Activated T-helper 1 cell treated with anti-CD3 and anti-CD28 coated beads, Interleukin-12 subunit alpha, Interleukin-12 subunit beta, Interleukin-2, Interleukin-4 antibody, amounts not matched to agents 30 ng/mL and 10 ng/mL and 1 ng/mL, durations not matched to agents 14 hours and 24 hours and 36 hours (primary cell): ENCODE data around the gene TPPP. TPM values are rescaled to one million over a fixed set of nuclear protein-coding genes. Genes with fewer than 3 reads are reported as not detected.

ENCODE experiments used
- DNase-seq: peaks from one replicate; pipeline ENCODE4 v3.0.0; 2021; ENCODE audit warnings: low spot score
- H3K27ac Mint-ChIP-seq: one replicate; pipeline ENCODE4 v1.8.0; 2021; ENCODE audit warnings: mild to moderate bottlenecking, mixed read lengths
- H3K27me3 Mint-ChIP-seq: one replicate; pipeline ENCODE4 v1.8.0; 2022; ENCODE audit warnings: mild to moderate bottlenecking, moderate library complexity, mixed read lengths; ENCODE audit not compliant: insufficient read depth
- H3K36me3 Mint-ChIP-seq: one replicate; pipeline ENCODE4 v1.8.0; 2021; ENCODE audit warnings: low read depth, mixed read lengths
- H3K4me1 Mint-ChIP-seq: one replicate; pipeline ENCODE4 v1.8.0; 2021; ENCODE audit warnings: low read depth, mixed read lengths
- H3K4me3 Mint-ChIP-seq: one replicate; pipeline ENCODE4 v1.8.0; 2021; ENCODE audit warnings: mild to moderate bottlenecking, moderate library complexity, mixed read lengths
- H3K9me3 Mint-ChIP-seq: one replicate; pipeline ENCODE4 v1.8.0; 2021; ENCODE audit warnings: mixed read lengths
- intact Hi-C: fragments of 100-400 bp; cut with micrococcal nuclease; formaldehyde crosslinking; loops from one replicate; pipeline ENCODE4 v1.15.1; 2024
- total RNA-seq: library from RNA; stranded (reverse); gene quantifications from 2 replicates; pipeline ENCODE4 v1.2.3, GENCODE V29; 2022

Gene TPPP
- total RNA-seq, 1 donor from 2014 or later, result not detected

GRCh38 chr5:651296-652022 lies 41.7 kb downstream of the TPPP start:
- DNase-seq, result no peak
- Mint-ChIP-seq H3K36me3 (peaks cover 10% of the 10 kb centered on the region), H3K27me3 (no peaks in the 10 kb centered on the region), H3K4me1 (no peaks in the 10 kb centered on the region), H3K4me3 (no peak overlapping the region), H3K27ac (no peak overlapping the region), H3K9me3 (no peaks in the 10 kb centered on the region)
- intact Hi-C loops, result loop anchor here (10.0 kb wide), 1 partner anchor 883 kb away; no protein-coding TSS in a partner anchor

GRCh38 chr5:647727-648126 lies 45.4 kb downstream of the TPPP start:
- DNase-seq, result no peak
- H3K4me1 Mint-ChIP-seq, result no peaks in the 10 kb centered on the region
- H3K36me3 Mint-ChIP-seq, result peaks cover 25% of the 10 kb centered on the region
- H3K4me3 Mint-ChIP-seq, result no peak overlapping the region
- no peaks in the 10 kb centered on the region for H3K27me3 Mint-ChIP-seq
- no peaks in the 10 kb centered on the region for H3K9me3 Mint-ChIP-seq
- no peak overlapping the region for H3K27ac Mint-ChIP-seq
- intact Hi-C loops, result no loop called here

GRCh38 chr5:647311-647710 lies 45.8 kb downstream of the TPPP start:
- H3K4me1 Mint-ChIP-seq, result no peaks in the 10 kb centered on the region
- no peaks in the 10 kb centered on the region for H3K27me3 Mint-ChIP-seq
- no peaks in the 10 kb centered on the region for H3K9me3 Mint-ChIP-seq
- no peak overlapping the region for H3K27ac Mint-ChIP-seq
- H3K4me3 Mint-ChIP-seq, result no peak overlapping the region
- H3K36me3 Mint-ChIP-seq, result peaks cover 25% of the 10 kb centered on the region
- intact Hi-C loops, result no loop called here
- DNase-seq, result no peak

GRCh38 chr5:646396-647201 lies 46.6 kb downstream of the TPPP start:
- Mint-ChIP-seq H3K27me3 (no peaks in the 10 kb centered on the region), H3K9me3 (no peaks in the 10 kb centered on the region), H3K27ac (no peak overlapping the region), H3K4me3 (no peak overlapping the region), H3K4me1 (no peaks in the 10 kb centered on the region), H3K36me3 (peaks cover 25% of the 10 kb centered on the region)
- DNase-seq, result no peak
- intact Hi-C loops, result no loop called here

GRCh38 chr5:645421-645820 lies 47.7 kb downstream of the TPPP start:
- H3K9me3 Mint-ChIP-seq, result no peaks in the 10 kb centered on the region

GRCh38 chr5:644971-645370 lies 48.2 kb downstream of the TPPP start:
- Mint-ChIP-seq H3K4me1 (no peaks in the 10 kb centered on the region), H3K4me3 (no peak overlapping the region), H3K27me3 (no peaks in the 10 kb centered on the region), H3K36me3 (peaks cover 25% of the 10 kb centered on the region), H3K27ac (no peak overlapping the region), H3K9me3 (no peaks in the 10 kb centered on the region)
- DNase-seq, result no peak
- intact Hi-C loops, result no loop called here

More at GRCh38 chr5:645421-645820, 47.7 kb downstream of the TPPP start:
- Mint-ChIP-seq H3K27me3 (no peaks in the 10 kb centered on the region), H3K27ac (no peak overlapping the region), H3K4me3 (no peak overlapping the region), H3K4me1 (no peaks in the 10 kb centered on the region), H3K36me3 (peaks cover 25% of the 10 kb centered on the region)
- intact Hi-C loops, result no loop called here
- DNase-seq, result no peak

GRCh38 chr5:644509-644908 lies 48.6 kb downstream of the TPPP start:
- Mint-ChIP-seq H3K4me1 (no peaks in the 10 kb centered on the region), H3K36me3 (peaks cover 25% of the 10 kb centered on the region), H3K27me3 (no peaks in the 10 kb centered on the region), H3K4me3 (no peak overlapping the region), H3K9me3 (no peaks in the 10 kb centered on the region), H3K27ac (no peak overlapping the region)
- intact Hi-C loops, result no loop called here
- no peak for DNase-seq

- no peak for DNase-seq
- Mint-ChIP-seq H3K36me3 (peaks cover 25% of the 10 kb centered on the region), H3K4me1 (no peaks in the 10 kb centered on the region), H3K27ac (no peak overlapping the region), H3K27me3 (no peaks in the 10 kb centered on the region), H3K9me3 (no peaks in the 10 kb centered on the region), H3K4me3 (no peak overlapping the region)
- intact Hi-C loops, result no loop called here
Observed at GRCh38 chr5:643811-644271, 49.3 kb downstream of the TPPP start.

- H3K36me3 Mint-ChIP-seq, result peaks cover 25% of the 10 kb centered on the region
- H3K27ac Mint-ChIP-seq, result no peak overlapping the region
- H3K27me3 Mint-ChIP-seq, result no peaks in the 10 kb centered on the region
- intact Hi-C loops, result no loop called here
- H3K4me1 Mint-ChIP-seq, result no peaks in the 10 kb centered on the region
- no peak for DNase-seq
- no peaks in the 10 kb centered on the region for H3K9me3 Mint-ChIP-seq
- H3K4me3 Mint-ChIP-seq, result no peak overlapping the region
Observed at GRCh38 chr5:643351-643801, 49.8 kb downstream of the TPPP start.

- H3K4me3 Mint-ChIP-seq, result no peak overlapping the region
- no peak for DNase-seq
- H3K36me3 Mint-ChIP-seq, result peaks cover 24% of the 10 kb centered on the region
- no peaks in the 10 kb centered on the region for H3K27me3 Mint-ChIP-seq
- H3K27ac Mint-ChIP-seq, result no peak overlapping the region
- H3K9me3 Mint-ChIP-seq, result no peaks in the 10 kb centered on the region
- intact Hi-C loops, result no loop called here
- no peaks in the 10 kb centered on the region for H3K4me1 Mint-ChIP-seq
Observed at GRCh38 chr5:642481-642880, 50.7 kb downstream of the TPPP start.

GRCh38 chr5:641331-641765 lies 51.8 kb downstream of the TPPP start:
- H3K4me1 Mint-ChIP-seq, result no peaks in the 10 kb centered on the region
- H3K36me3 Mint-ChIP-seq, result peaks cover 22% of the 10 kb centered on the region
- no peak overlapping the region for H3K4me3 Mint-ChIP-seq
- DNase-seq, result no peak
- intact Hi-C loops, result no loop called here
- H3K27ac Mint-ChIP-seq, result no peak overlapping the region
- no peaks in the 10 kb centered on the region for H3K27me3 Mint-ChIP-seq
- H3K9me3 Mint-ChIP-seq, result no peaks in the 10 kb centered on the region

GRCh38 chr5:640461-641330 lies 52.5 kb downstream of the TPPP start:
- no peak for DNase-seq
- Mint-ChIP-seq H3K27ac (no peak overlapping the region), H3K4me1 (no peaks in the 10 kb centered on the region), H3K36me3 (peaks cover 22% of the 10 kb centered on the region), H3K9me3 (no peaks in the 10 kb centered on the region), H3K4me3 (no peak overlapping the region), H3K27me3 (no peaks in the 10 kb centered on the region)
- intact Hi-C loops, result no loop called here
